SKM-1 (cell line): ENCODE data around the gene CRK.
"Not testable (repeated sequence)": the region's sequence is repeated elsewhere in the genome, so short reads cannot be mapped to it uniquely, and the experiment has no call there.

Experiments
- DNase-seq: peaks from one replicate; lab custom pipeline; 2025; ENCODE audit not compliant: unreplicated experiment; lab: John Stamatoyannopoulos, UW

CRK gene

DNA sequence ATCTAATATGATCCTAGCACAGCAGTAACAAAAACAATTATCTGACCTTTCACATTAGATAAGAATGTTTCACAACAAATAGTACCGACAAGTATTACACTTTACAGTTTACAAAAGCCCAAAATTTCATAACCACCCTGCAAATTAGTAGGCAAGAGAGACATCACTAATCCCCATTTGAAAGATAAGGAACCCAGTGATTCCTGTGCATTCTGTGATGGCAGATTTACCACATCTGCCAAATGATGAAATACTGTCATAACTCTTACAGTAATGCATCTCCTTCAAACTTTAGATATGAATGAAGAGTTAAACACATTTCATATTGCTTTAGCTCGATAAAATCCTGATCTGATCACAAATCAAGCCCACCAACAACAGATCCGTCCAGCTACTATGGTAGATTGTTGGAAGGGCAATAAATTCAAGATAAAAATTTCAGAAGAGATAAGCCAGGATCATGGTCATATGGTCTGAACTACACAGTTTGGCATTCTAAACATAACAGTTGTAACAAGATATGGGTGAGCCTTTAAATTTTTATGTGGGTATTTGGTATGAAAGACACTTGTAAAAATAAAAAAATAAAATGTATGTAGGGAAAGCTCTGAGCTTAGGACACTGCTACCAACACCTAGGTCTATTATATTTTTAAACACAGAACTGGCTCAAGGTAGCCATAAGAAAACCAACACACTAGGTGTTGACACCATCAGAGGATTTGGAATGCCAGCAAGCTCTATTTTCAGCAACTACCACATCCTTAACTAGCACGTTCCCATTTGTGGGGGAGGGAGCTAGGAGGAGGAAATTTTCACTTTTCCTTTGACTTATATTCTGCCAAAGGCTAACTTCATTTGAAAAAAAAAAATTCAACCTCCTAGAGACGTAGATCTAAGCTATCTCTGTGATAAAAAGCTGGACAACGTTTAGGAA lies 65.3 kb downstream of the CRK start:
- no peak for DNase-seq

DNA sequence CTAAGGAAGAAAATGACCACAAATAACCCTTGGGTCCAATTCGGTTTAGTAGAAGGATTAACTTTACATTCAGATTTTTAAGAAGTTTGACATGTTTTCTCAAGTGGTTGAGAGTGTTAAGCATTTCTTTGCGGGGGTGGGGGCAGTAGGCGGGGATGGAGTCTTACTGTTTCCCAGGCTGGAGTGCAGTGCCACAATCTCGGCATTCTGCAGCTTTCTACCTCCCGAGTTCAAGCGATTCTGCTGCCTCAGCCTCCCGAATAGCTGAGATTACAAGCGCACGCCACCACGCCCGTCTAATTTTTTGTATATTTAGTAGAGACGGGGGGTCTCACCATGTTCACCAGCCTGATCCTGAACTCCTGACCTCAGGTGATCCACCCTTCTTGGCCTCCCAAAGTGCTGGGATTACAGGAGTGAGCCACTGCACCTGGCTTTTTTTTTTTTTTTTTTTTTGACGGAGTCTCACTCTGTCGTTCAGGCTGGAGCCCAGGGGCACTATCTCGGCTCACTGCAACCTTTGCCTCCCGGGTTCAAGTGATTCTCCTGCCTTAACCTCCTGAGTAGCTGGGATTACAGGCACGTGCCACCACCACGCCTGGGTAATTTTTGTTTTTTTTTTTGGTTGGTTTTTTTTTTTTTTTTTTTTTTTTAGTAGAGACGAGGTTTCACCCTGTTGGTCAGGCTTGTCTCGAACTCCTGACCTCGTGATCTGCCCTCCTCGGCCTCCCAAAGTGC lies 68.4 kb downstream of the CRK start:
- DNase-seq: not testable (repeated sequence)

DNA sequence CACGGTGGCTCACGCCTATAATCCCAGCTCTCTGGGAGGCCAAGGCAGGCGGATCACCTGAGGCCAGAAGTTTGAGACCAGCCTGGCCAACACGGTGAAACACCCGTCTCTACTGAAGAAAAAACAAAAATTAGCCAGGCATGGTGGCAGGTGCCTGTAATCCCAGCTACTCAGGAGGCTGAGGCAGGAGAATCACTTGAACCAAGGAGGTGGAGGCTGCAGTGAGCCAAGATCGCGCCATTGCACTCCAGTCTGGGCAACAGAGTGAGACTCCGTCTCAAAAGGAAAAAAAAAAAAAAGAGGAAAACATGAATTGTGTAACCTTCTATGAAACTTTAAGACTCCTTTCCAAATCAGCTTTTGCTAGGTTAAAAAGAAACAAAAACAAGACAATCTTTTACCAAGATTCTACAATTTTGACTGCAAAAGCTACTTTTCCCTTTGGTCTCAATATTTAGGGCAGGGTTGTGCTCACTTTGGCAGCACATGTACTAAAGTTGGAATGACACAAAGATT lies 69.3 kb downstream of the CRK start:
- not testable (repeated sequence) for DNase-seq

DNA sequence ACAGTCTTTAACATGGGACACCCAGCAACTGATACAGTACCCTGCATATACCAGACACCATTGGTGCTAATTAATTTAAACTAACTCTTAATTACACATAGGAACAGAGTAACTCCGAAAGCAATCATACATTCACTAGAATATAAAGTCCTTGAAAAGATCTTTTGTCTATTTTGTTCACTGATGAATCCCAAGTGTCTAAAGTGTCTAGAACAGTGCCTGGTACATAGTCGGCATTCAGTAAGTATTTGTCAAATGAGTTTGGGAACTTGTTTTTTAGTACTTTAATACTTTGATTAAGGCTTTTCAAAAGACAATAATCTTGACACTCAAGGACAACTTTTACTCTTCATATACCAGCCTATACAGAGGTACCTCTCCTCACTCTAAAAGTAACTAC lies 69.8 kb downstream of the CRK start:
- no peak for DNase-seq

DNA sequence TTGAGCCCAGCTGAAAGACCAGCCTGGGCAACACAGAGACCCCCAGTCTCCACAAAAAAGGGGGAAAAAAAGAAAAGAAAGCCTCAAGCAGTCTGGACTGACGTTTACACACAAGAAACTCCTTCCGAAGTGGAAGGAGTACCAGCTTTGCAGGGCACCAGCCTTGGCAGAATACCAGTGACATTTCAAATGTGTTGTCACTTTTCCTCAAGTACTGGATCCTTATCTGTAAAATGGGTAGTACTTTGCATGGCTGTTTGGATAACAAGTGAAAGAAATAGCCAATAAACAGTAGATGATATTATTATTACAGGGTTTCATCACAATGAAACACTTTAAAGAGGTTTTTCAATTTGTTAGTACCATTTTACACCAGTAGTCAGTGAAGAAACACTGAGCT lies 70.2 kb downstream of the CRK start:
- no peak for DNase-seq

DNA sequence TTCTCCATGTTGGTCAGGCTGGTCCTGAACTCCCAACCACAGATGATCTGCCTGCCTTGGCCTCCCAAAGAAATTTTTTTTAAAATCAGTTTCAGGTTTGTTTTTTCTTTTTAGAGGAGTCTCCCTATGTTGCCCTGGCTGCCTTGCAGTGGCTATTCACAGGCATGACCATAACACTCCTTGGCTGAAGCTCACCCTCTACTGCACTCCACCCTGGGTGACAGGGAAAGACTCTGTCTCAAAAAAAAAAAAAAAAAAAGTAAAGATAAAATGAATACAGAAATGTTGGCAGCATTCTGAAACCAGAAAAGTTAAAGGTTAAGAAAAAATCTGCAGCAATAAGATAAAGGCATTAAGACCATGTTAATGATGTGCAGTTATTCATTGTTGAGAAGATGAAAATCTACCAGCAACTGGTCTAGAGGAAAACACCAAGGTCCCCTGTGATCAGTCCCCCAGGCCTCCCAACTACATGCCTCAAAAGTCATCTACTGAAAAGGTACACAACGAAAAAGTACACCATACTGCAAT lies 71.1 kb downstream of the CRK start:
- no peak for DNase-seq

DNA sequence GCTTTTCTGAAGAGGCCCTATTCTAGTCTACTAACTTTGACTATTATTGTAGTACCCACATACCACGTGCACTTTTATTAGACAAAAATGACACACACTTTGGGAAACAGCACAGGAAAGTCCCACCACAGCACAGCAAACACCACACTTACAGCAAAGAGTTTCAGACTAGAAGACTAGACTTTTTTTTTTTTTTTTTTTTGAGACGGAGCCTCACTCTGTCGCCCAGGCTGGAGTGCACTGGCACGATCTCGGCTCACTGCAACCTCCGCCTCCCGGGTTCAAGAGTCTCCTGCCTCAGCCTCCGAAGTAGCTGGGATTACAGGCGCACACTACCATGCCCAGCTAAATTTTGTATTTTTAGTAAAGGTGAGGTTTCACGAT lies 76.1 kb downstream of the CRK start:
- no peak for DNase-seq

DNA sequence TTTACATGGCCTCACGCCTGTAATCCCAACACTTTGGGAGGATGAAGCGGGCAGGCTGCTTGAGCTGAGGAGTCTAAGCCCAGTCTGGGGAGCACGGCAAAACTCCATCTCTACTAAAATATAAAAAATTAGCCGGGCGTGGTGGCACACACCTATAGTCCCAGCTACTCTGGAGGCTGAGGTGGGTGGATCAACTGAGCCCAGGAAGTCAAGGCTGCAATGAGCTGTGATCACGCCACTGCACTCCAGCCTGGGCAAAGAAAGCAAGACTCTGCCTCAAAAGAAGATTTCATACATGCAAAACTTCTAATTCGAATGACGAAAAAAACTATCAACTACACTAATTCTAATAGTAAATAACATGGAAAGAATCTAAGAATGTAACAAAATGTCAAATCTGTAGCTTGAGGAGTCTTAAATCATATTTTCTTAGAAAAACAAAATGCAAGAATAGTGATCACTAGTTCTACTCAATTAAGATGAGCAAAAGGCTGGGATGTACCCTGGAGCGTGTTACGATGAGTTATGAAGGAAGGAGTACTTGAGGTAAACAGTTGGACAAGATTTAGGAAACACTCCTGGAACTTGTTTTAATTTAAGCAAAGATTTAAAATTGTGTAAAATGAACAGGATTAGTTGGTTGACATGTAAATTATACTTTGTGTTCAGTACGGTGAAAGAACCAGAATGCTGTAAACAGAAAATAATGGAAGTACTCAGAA lies 76.7 kb downstream of the CRK start:
- no peak for DNase-seq

DNA sequence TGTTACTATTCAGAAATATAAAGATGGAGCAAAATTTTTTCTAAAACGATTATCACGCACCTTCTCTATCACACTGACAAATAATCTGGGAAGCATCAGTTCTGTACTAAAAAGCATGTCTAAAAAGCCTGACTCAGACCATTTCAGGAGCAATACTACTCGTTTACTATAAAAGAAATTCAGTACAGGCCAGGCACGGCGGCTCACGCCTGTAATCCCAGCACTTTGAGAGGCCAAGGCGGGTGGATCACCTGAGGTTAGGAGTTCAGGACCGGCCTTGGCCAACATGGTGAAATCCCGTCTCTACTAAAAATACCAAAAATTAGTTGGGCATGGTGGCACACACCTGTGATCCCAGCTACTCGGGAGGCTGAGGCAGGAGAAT lies 77.6 kb downstream of the CRK start:
- DNase-seq: not testable (repeated sequence)

DNA sequence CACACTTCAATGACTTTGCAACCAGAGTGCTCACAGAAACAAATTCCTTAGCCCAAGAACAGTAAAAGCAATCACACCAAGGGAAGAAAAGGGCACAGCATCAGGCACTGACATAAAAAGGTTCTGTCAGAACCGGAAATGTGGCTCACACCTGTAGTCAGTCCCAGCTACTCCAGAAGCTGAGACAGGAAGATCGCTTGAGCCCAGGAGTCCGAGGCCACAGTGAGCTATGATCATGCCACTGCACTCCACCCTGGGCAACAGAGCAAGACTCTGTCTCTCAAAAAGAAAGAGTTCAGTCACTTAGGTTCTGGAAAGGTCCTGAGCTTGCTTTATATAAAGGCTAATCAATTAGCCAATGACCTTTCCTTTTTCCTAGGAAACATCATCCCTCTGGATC lies 78.7 kb downstream of the CRK start:
- DNase-seq: no peak

DNA sequence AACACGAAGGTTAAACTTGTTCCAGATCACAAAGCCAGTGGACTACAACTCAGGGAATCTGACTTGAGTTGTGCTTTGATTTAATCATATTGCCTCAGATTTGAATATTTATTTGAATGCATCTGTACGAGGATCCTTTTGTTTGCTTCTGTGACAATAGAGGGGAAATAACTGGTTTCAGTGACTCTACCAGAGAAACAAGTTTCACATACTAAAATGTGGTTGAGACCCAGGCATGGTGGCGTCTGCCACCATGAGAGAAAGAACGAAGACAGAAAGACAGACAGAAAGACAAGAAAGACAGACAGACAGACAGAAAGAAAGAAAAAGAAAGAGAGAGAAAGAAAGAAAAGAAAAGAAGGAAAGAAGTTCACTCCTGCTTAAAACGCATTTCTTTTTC lies 80.0 kb downstream of the CRK start:
- no peak for DNase-seq

DNA sequence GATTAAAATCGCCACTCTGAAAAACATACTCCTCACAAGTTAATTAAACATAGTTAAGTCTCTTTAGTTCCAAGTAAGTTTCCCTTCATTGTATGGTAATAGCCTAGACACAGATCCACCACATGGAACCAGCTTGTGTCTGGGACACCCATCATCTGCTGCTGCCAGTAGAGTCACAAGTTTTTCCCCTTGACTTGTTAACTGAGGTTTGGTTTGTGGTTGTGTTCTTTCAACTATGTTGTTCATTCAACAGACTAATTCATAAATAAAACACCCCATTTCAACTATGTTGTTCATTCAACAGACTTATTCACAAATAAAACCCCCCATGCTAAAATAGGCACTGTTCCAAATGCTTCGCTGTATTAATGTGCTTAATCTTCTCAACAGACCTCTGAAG lies 80.4 kb downstream of the CRK start:
- no peak for DNase-seq

DNA sequence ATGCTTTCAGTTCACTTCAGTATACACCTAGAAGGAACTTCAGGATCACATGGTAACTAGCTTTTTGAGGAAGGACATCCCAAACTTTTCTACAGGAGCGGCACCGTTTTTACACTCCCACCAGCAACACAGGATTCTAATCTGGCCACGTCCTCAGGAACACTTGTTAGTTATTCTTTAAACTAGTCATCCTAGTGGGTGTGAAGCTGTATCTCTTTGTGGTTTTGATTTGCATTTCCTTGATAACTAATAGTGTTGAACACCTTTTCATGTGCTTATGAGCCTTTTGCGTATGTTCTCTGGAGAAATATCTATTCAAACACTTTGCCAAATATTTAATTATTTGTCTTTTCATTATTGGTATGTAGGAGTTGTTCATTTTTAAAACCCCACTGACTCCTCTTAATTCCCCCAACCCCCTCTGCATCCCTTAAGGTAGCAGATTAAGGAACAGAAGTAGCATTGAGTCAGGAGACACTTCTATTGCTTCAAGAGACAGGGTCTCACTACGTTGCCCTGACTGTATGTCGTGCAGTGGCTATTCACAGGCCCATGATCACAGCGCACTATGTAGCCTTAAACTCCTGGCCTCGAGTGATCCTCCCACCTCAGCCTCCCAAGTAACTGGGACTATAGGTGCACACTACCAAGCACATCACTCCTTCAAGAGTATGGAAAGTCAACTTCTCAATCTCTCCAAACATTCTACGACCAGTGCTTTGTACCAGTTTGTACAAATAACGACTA lies 81.4 kb downstream of the CRK start:
- DNase-seq: no peak

DNA sequence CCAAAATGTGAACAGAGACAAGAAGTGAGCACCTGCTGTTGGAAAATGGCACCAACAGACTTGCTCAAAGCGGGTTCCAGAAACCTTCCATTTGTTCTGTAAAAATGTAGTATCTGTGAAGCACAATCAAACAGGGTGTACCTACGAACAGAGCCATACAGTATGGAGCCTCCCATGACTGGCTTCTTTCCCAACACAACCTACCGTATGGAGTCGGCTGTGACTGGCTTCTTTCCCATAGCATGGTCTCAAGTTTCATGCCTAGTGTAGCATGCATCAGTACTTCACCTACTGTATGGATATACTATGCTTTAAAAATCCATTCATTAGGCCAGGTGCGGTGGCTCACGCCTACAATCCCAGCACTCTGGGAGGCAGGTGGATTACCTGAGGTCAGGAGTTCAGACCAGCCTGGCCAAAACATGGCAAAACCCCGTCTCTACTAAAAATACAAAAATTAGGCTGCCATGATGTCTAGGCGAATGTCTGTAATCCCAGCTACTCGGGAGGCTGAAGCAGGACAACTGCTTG lies 82.3 kb downstream of the CRK start:
- no peak for DNase-seq

DNA sequence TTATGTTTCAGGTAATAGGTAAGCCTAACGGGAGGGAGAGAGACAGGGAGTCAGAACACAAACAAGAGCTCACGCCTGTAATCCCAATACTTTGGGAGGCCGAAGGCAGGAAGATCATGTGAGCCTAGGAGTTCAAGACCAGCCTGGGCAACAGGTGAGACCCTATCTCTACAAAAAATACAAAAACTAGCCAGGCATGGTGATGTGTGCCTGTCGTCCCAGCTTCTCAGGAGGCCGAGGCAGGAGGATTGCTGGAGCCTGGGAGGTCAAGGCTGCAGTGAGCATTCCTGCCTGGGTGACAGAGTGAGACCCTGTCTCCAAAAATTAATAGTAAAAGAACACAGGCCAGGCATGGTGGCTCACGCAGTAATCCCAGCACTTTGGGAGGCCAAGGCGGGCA lies 83.4 kb downstream of the CRK start:
- no peak for DNase-seq

DNA sequence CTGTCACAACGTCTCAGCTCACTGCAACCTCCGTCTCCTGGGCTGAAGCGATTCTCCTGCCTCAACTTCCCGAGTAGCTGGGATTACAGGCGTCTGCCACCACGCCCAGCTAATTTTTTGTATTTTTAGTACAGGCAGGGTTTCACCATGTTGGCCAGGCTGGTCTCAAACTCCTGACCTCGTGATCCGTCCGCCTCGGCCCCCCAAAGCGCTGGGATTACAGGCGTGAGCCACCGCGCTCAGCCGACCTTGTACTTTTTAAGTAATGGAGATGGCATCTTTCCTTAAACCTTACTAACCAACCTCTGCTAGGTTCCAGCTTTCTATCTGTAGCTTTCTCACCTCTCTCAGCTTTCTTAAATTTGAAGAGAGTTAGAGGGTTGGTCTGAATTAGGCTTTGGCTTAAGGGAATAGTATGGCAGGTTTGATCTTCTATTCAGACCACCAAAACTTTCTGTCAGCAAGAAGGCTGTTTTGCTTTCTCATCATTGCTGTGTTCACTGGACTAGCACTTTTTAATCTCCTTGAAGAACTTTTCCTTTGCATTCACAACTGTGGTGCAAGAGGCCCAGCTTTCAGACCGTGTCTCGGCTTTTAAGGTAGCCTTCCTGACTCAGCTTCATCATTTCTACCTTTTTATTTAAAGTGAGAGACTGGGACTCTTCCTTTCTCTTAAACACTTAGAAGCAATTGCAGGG lies 84.0 kb downstream of the CRK start:
- no peak for DNase-seq
